H1 (cell line): ENCODE measurements around the gene NDUFAF7. TPM values are rescaled to one million over a fixed set of nuclear protein-coding genes. Genes with fewer than 3 reads are reported as not detected.

Experiments used
- CTCF ChIA-PET: fragments of 300-600 bp; sonication (Branson Sonifier 250); formaldehyde crosslinking; loops from one replicate; lab custom pipeline; 2021; ENCODE audit not compliant: partially characterized antibody; lab: Charles Lee
- POLR2A ChIA-PET: fragments of 300-600 bp; sonication (Branson Sonifier 250); formaldehyde crosslinking; loops from one replicate; lab custom pipeline; 2021; ENCODE audit warnings: inconsistent platforms; ENCODE audit not compliant: partially characterized antibody; lab: Charles Lee
- DNase-seq, 2 experiments: peaks; one replicate each; pipeline versions ENCODE4 v3.0.0 to v3.0.0-alpha.2; 2010 to 2022; ENCODE audit warnings: low spot score in 2 of 2, low read depth in 1 of 2, mixed read lengths in 1 of 2
- FAIRE-seq: peaks from 2 replicates; lab custom pipeline; 2011; peaks lifted over from hg19 to GRCh38; lab: Jason Lieb, UNC
- H2AFZ ChIP-seq: 2 replicates; pipeline ENCODE4 v1.8.1; 2012; ENCODE audit warnings: low read length, inconsistent platforms
- H2AK5ac ChIP-seq: 2 replicates; pipeline ENCODE4 v1.6.1; 2013; ENCODE audit warnings: low read depth, low read length
- H2BK120ac ChIP-seq: replicated peaks from 2 replicates; pipeline ENCODE3; 2013; ENCODE audit warnings: low read depth, low read length, inconsistent platforms
- H2BK12ac ChIP-seq: 2 replicates; pipeline ENCODE4 v1.6.1; 2013; ENCODE audit warnings: low read depth, low read length
- H2BK15ac ChIP-seq: 2 replicates; pipeline ENCODE4 v1.6.1; 2013; ENCODE audit warnings: low read length
- H2BK20ac ChIP-seq: 2 replicates; pipeline ENCODE4 v1.6.1; 2013; ENCODE audit warnings: low read length
- H2BK5ac ChIP-seq: 2 replicates; pipeline ENCODE4 v1.6.1; 2013; ENCODE audit warnings: low read depth, low read length
- H3K14ac ChIP-seq: 2 replicates; pipeline ENCODE4 v1.6.1; 2013; ENCODE audit warnings: inconsistent platforms; ENCODE audit not compliant: insufficient read length
- H3K18ac ChIP-seq: 2 replicates; pipeline ENCODE4 v1.6.1; 2013; ENCODE audit warnings: low read length; ENCODE audit errors: extremely low read depth
- H3K23ac ChIP-seq: 2 replicates; pipeline ENCODE4 v1.6.1; 2013; ENCODE audit warnings: inconsistent platforms; ENCODE audit not compliant: insufficient read length
- H3K23me2 ChIP-seq: 2 replicates; pipeline ENCODE4 v1.6.1; 2013; ENCODE audit warnings: low read depth, low read length
- H3K27ac ChIP-seq: 2 replicates; pipeline ENCODE4 v1.6.1; 2011; ENCODE audit warnings: low read depth, low read length, inconsistent platforms
- H3K27me3 ChIP-seq, 4 experiments: replicated peaks in 1 of 4; 1 replicate in 1 of 4; 2 replicates in 3 of 4; pipeline versions ENCODE4 v1.6.1 to v1.8.1; 2011 to 2013; ENCODE audit warnings: low read length in 3 of 4, mild to moderate bottlenecking in 3 of 4, inconsistent platforms in 2 of 4, mixed read lengths in 2 of 4, moderate library complexity in 1 of 4; ENCODE audit not compliant: control insufficient read depth in 3 of 4, insufficient read depth in 3 of 4; ENCODE audit errors: extremely low read depth in 1 of 4
- H3K36me3 ChIP-seq, 4 experiments: 2 replicates each; pipeline versions ENCODE4 v1.6.1 to v1.8.1; 2011 to 2013; ENCODE audit warnings: mild to moderate bottlenecking in 4 of 4, low read length in 3 of 4, moderate library complexity in 2 of 4, control low read depth in 1 of 4, inconsistent platforms in 1 of 4; ENCODE audit not compliant: insufficient read depth in 4 of 4, control insufficient read depth in 2 of 4
- H3K4ac ChIP-seq: replicated peaks from 2 replicates; pipeline ENCODE3; 2013; ENCODE audit warnings: low read length, low read depth, mixed read lengths, inconsistent platforms; ENCODE audit not compliant: insufficient read length
- H3K4me1 ChIP-seq, 4 experiments: replicated peaks in 1 of 4; 1 replicate in 1 of 4; 2 replicates in 3 of 4; pipeline versions ENCODE4 v1.6.1 to v1.8.1; 2011 to 2013; ENCODE audit warnings: low read length in 3 of 4, inconsistent platforms in 2 of 4, mixed read lengths in 1 of 4; ENCODE audit not compliant: insufficient read depth in 4 of 4, control insufficient read depth in 3 of 4
- H3K4me2 ChIP-seq, 2 experiments: 2 replicates each; pipeline versions ENCODE4 v1.6.1 to v1.8.1; 2011 to 2013; ENCODE audit warnings: low read depth in 2 of 2, low read length in 2 of 2, control low read depth in 1 of 2, inconsistent platforms in 1 of 2, mild to moderate bottlenecking in 1 of 2; ENCODE audit not compliant: insufficient read depth in 1 of 2
- H3K4me3 ChIP-seq, 4 experiments: fragments of 200-600, 300-600 bp in 1 of 4; sonication (generic), shearing (Covaris generic), sonication (Bioruptor Twin) in 1 of 4; 2 replicates each; pipeline versions ENCODE4 v1.5.1 to v1.8.1; 2011 to 2016; ENCODE audit warnings: low read length in 4 of 4, low read depth in 3 of 4, control low read depth in 2 of 4, inconsistent platforms in 2 of 4, mild to moderate bottlenecking in 2 of 4, mixed read lengths in 1 of 4, moderate library complexity in 1 of 4; ENCODE audit not compliant: insufficient read depth in 2 of 4; ENCODE audit errors: extremely low read depth in 1 of 4
- H3K56ac ChIP-seq: replicated peaks from 2 replicates; pipeline ENCODE3; 2013; ENCODE audit warnings: low read depth, mild to moderate bottlenecking, mixed read lengths, low read length, inconsistent platforms; ENCODE audit not compliant: insufficient read length
- H3K79me1 ChIP-seq: 2 replicates; pipeline ENCODE4 v1.6.1; 2013; ENCODE audit warnings: low read depth, low read length, control low read depth
- H3K79me2 ChIP-seq, 2 experiments: 2 replicates each; pipeline versions ENCODE4 v1.6.1 to v1.8.1; 2012 to 2013; ENCODE audit warnings: low read length in 2 of 2, mild to moderate bottlenecking in 2 of 2, inconsistent platforms in 1 of 2; ENCODE audit not compliant: insufficient read depth in 2 of 2, control insufficient read depth in 1 of 2
- H3K9ac ChIP-seq, 4 experiments: replicated peaks in 1 of 4; 1 replicate in 1 of 4; 2 replicates in 3 of 4; pipeline versions ENCODE4 v1.6.1 to v1.8.1; 2011 to 2013; ENCODE audit warnings: low read depth in 3 of 4, low read length in 3 of 4, control low read depth in 2 of 4, mild to moderate bottlenecking in 2 of 4, moderate library complexity in 2 of 4, inconsistent platforms in 1 of 4; ENCODE audit errors: extremely low read depth in 1 of 4
- H3K9me3 ChIP-seq, 2 experiments: 2 replicates each; pipeline versions ENCODE4 v1.6.1 to v1.8.1; 2012 to 2013; ENCODE audit warnings: mild to moderate bottlenecking in 2 of 2, moderate library complexity in 2 of 2, control low read depth in 1 of 2, inconsistent platforms in 1 of 2, low read depth in 1 of 2, low read length in 1 of 2, mixed read lengths in 1 of 2; ENCODE audit not compliant: insufficient read depth in 2 of 2
- H4K20me1 ChIP-seq, 2 experiments: replicated peaks in 1 of 2; 2 replicates each; pipeline versions ENCODE3 to v1.8.1; 2011 to 2013; ENCODE audit warnings: inconsistent platforms in 2 of 2, low read length in 2 of 2, mild to moderate bottlenecking in 1 of 2; ENCODE audit not compliant: insufficient read depth in 2 of 2, control insufficient read depth in 1 of 2
- H4K5ac ChIP-seq: 2 replicates; pipeline ENCODE4 v1.6.1; 2013; ENCODE audit warnings: low read length, low read depth, mixed read lengths, inconsistent platforms; ENCODE audit not compliant: insufficient read length
- H4K8ac ChIP-seq: 2 replicates; pipeline ENCODE4 v1.8.0; 2013; ENCODE audit warnings: mild to moderate bottlenecking, moderate library complexity, low read length, inconsistent platforms; ENCODE audit not compliant: insufficient read depth; ENCODE audit errors: extremely low read depth
- H4K91ac ChIP-seq: replicated peaks from 2 replicates; pipeline ENCODE3; 2013; ENCODE audit warnings: low read length, mixed read lengths, inconsistent platforms; ENCODE audit not compliant: insufficient read length
- CTCF ChIP-seq, 3 experiments: IDR thresholded peaks; 1 replicate in 2 of 3; 2 replicates in 1 of 3; pipeline versions ENCODE4 v1.5.1 to v1.6.1; 2011; ENCODE audit warnings: low read length in 3 of 3, mild to moderate bottlenecking in 3 of 3, inconsistent platforms in 2 of 3, low read depth in 1 of 3, moderate library complexity in 1 of 3; ENCODE audit not compliant: insufficient read depth in 1 of 3; ENCODE audit errors: control extremely low read depth in 1 of 3
- RAD21 ChIP-seq, 2 experiments: IDR thresholded peaks in 1 of 2; conservative IDR thresholded peaks in 1 of 2; 2 replicates each; pipeline ENCODE4 v1.6.1; 2011; ENCODE audit warnings: low read depth in 2 of 2, low read length in 2 of 2, improper control_type of control experiment in 1 of 2, inconsistent platforms in 1 of 2, mild to moderate bottlenecking in 1 of 2, moderate library complexity in 1 of 2
- TAF1 ChIP-seq: IDR thresholded peaks from 2 replicates; pipeline ENCODE4 v1.6.1; 2011; ENCODE audit warnings: mild to moderate bottlenecking, low read depth, low read length
- WGBS, 2 experiments: shearing (Covaris generic) in 1 of 2; methylation state at CpG; one replicate each; pipeline versions ENCODE4 v1.1.6 to v1.1.7; 2013 to 2015; ENCODE audit warnings: low lambda C conversion rate in 2 of 2, mixed read lengths in 2 of 2, inconsistent platforms in 1 of 2, low coverage in 1 of 2, missing lambda C conversion rate in 1 of 2; ENCODE audit not compliant: insufficient replicate concordance in 2 of 2, insufficient coverage in 1 of 2, insufficient read length in 1 of 2; ENCODE audit errors: extremely low coverage in 1 of 2, missing lambda C conversion rate in 1 of 2; 5-methylcytosine and 5-hydroxymethylcytosine counted together
- polyA plus RNA-seq, 7 experiments: library from polyadenylated mRNA; depleted of rRNA in 3 of 7; stranded (reverse) in 5 of 7; unstranded in 2 of 7; fragments of >200 nt in 5 of 7; fragments of 200-250 nt in 2 of 7; gene quantifications; 1 replicate in 5 of 7; 2 replicates in 1 of 7; 4 replicates in 1 of 7; pipeline versions ENCODE4 v1.2.1 to v1.2.3, GENCODE V29; 2011 to 2013; ENCODE audit warnings: missing spikeins in 2 of 7, mixed read lengths in 2 of 7
- total RNA-seq: library from RNA; stranded (reverse); fragmentation: NEBNext Ultra II Directional; extraction: Animal tissue kit (Norgen Biotek cat#: 25700); gene quantifications from 2 replicates; pipeline ENCODE4 v1.2.1, GENCODE V29; 2021

Gene NDUFAF7
- total and polyA plus RNA-seq, 2 of the 8 experiments (the other 6 are each of a cell fraction or from before 2014, with no cell fraction given): 50.2 to 56.0 TPM

GRCh38 chr2:37263839-37264238, 32.4 kb downstream of the NDUFAF7 start:
- POLR2A ChIA-PET: no interaction called here
- Histone ChIP-seq H3K27ac (no peak overlapping the region), H3K18ac (no peak overlapping the region)

More at GRCh38 chr2:37263839-37264238, 32.4 kb downstream of the NDUFAF7 start:
- Histone ChIP-seq H3K4ac (no peak overlapping the region), H3K23me2 (no peaks in the 10 kb centered on the region), H2BK5ac (no peak overlapping the region), H3K14ac (no peak overlapping the region), H3K79me2 (no peaks in the 10 kb centered on the region), H3K4me3 (no peak overlapping the region), H2BK120ac (no peak overlapping the region), H3K9me3 (no peaks in the 10 kb centered on the region), H3K4me2 (no peak overlapping the region), H3K79me1 (no peaks in the 10 kb centered on the region), H3K9ac (no peak overlapping the region), H4K8ac (no peak overlapping the region), H2BK20ac (no peak overlapping the region), H3K23ac (no peak overlapping the region), H3K36me3 (peaks cover 5 to 30% (median 14%) of the 10 kb centered on the region in 4 experiments; a peak in 5 of 8 replicates), H3K27me3 (no peaks in the 10 kb centered on the region), H2BK12ac (no peak overlapping the region), H3K4me1 (no peaks in the 10 kb centered on the region), H2AK5ac (no peak overlapping the region), H4K5ac (no peak overlapping the region), H2BK15ac (no peak overlapping the region), H4K20me1 (no peaks in the 10 kb centered on the region), H3K56ac (no peak overlapping the region), H4K91ac (no peak overlapping the region), H2AFZ (no peak overlapping the region)
- peak; percentile 42 for FAIRE-seq
- TF ChIP-seq RAD21 (IDR thresholded peaks at IDR 0.05 in 1 of 2, conservative IDR thresholded peaks at IDR 0.05 in 1 of 2; ENCODE audit: low read depth in 2 of 2, low read length in 2 of 2) (peak; percentile 58 to 61), TAF1 (no peak), CTCF (IDR thresholded peaks at IDR 0.05; ENCODE audit: control extremely low read depth in 1 of 3, insufficient read depth in 1 of 3, low read depth in 1 of 3, low read length in 3 of 3) (peak in 2 of 3 experiments; percentile 18 to 20; a peak in 2 of 4 replicates)
- CTCF ChIA-PET: interaction anchor here (0.7 to 3.9 kb wide), 6 partner anchors 47 to 461 kb away, joined by 3 to 12 read pairs (median 4); partner anchors contain the start of gene SULT6B1
- WGBS, 2 experiments: 79% methylated on average over 2 of the region's 2 CpGs; no CpG with 5 or more reads in 1 of the 2 experiments
- DNase-seq: no peak
